NB4 (cell line): ENCODE measurements around the gene GNS.

Source experiments
- MYC ChIP-seq: IDR thresholded peaks from 2 replicates; pipeline ENCODE4 v1.6.1; 2011; ENCODE audit warnings: low read depth, low read length
- POLR2A ChIP-seq: IDR thresholded peaks from 2 replicates; pipeline ENCODE4 v1.6.1; 2011; ENCODE audit warnings: mild to moderate bottlenecking; ENCODE audit not compliant: insufficient read length; ENCODE audit errors: extremely low read depth
- TF ChIP-seq, protein P1 (sequence below): IDR thresholded peaks from one replicate; pipeline ENCODE4 v1.5.1; 2012; ENCODE audit warnings: low read depth, low read length
- TF ChIP-seq, protein P2 (sequence below): IDR thresholded peaks from 2 replicates; pipeline ENCODE4 v1.6.1; 2011; ENCODE audit warnings: low read depth, low read length

DNA sequence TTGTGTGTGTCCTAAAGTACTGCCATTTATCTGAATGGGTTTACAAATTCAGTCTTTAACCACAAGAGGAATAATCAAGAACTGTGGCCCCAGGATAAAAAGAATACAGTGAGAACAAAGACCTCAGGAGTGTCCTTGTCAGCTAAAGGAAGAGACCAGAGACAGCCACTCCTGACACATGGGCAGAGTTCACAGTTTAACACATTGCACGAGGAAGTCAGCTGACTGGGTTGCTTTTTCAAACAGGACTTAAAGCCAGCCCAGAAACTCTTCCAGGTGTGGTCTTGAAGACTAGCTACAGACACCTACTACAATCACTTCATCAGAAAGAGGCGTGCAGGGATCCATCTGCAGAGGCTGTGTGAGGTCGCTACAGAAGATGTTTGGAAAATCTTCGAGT, 42.8 kb downstream of the GNS start:
- TF ChIP-seq, protein P1, sequence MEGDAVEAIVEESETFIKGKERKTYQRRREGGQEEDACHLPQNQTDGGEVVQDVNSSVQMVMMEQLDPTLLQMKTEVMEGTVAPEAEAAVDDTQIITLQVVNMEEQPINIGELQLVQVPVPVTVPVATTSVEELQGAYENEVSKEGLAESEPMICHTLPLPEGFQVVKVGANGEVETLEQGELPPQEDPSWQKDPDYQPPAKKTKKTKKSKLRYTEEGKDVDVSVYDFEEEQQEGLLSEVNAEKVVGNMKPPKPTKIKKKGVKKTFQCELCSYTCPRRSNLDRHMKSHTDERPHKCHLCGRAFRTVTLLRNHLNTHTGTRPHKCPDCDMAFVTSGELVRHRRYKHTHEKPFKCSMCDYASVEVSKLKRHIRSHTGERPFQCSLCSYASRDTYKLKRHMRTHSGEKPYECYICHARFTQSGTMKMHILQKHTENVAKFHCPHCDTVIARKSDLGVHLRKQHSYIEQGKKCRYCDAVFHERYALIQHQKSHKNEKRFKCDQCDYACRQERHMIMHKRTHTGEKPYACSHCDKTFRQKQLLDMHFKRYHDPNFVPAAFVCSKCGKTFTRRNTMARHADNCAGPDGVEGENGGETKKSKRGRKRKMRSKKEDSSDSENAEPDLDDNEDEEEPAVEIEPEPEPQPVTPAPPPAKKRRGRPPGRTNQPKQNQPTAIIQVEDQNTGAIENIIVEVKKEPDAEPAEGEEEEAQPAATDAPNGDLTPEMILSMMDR, result no peak
- TF ChIP-seq POLR2A, result no peak
- TF ChIP-seq, protein P2, sequence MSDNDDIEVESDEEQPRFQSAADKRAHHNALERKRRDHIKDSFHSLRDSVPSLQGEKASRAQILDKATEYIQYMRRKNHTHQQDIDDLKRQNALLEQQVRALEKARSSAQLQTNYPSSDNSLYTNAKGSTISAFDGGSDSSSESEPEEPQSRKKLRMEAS, result no peak
- no peak for TF ChIP-seq MYC
